ENCODE data around the gene PLCB1.

PLCB1 gene

DNA sequence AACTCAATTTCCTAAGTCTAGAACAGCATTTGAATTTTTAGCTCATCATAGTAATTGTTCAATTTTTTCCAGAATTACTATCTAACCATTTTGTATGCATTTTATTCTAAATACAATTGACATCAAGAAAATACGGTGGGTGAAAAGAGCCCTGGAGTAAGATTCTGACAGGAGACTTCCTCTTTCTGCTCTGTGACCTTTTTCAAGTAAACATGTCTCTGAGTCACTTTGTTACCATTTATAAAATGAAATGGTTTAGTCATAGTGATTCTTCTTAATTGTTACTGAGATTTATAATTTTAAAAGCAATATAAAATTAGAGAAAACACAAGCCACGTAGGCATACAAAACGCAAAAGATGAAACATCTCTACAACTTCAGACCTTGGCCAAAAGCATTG is 80.2 kb downstream of the PLCB1 start:
- DNase-seq (ENCODE audit: low spot score) = no peak

- DNase-seq (ENCODE audit: low spot score) = no peak
These were observed 81.2 kb downstream of the PLCB1 start for GRCh38 chr20:8213270-8213669.

DNA sequence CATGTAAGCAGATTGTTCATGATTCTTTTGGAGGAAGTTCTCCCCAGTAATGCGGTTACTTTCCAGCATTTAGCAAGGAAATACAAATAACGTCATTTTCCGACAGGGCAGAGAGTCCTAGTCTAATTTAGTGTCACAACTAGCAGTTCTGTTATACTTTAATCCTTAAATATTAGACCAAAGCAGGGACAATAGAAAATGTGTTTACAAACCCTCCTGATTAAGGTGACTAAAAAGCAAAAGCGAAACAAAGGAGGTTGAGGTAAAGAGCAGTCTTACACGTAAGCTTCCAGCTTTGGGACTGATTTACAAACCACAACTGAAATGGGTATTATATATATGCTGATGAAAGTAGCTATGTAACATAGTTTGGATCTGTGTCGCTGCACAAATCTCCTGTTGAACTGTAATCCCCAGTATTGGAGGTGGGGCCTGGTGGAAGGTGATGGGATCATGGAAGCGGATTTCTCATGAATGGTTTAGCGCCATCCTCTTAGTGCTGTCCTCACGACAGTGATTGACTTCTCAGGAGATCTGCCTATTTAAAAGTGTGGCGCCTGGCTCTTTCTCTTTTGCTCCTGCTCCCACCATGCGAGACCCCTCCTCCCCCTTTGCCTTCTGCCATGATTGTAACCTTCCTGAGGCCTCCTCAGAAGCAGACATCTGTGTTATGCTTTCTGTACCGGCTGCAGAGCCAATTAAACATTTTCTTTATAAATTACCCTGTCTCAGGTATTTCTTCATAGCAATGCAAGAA is 81.9 kb downstream of the PLCB1 start:
- peak; percentile 14 for DNase-seq (ENCODE audit: low spot score)

- no peak for DNase-seq (ENCODE audit: low spot score)
These were observed 83.3 kb downstream of the PLCB1 start for GRCh38 chr20:8215361-8215781.

GRCh38 chr20:8216375-8217200 is 84.5 kb downstream of the PLCB1 start:
- no peak for DNase-seq (ENCODE audit: low spot score)

DNA sequence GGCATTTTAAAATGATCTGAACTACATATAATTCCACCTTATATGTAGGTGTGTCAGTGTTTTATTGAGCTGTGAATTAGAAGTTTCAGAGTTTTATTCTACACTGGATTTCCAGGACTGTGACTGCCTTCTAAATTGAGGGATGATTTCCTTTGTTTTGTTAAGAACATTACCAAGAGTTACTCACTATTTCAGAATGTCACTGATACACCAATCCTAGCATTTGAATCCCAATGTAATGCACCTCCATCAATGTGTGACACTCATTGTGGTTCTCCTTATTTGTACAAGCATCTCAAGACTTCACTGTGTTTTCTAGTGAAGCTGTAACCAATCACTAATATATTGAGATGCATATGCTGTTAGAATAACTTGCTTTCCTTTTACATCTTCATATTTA is 86.8 kb downstream of the PLCB1 start:
- DNase-seq (ENCODE audit: low spot score) = no peak

DNA sequence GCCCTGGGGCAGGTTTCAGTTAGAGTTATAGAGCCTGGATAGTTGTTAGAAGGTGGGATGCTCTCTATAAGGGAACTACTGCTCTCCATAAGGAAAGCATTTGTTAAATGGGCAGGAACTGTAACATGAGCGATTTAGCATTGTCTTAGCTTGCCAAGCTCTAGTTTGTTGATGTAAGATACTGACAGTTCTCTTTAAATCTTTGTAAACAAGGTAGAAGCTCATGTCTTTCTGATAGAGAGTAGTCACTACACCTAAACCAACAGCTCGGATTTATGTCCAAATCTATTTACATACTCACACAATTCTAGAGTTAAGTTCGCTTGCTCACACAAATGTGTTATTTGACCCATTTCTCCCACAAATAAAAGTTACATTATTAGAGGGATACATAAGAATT is 87.3 kb downstream of the PLCB1 start:
- no peak for DNase-seq (ENCODE audit: low spot score)

DNA sequence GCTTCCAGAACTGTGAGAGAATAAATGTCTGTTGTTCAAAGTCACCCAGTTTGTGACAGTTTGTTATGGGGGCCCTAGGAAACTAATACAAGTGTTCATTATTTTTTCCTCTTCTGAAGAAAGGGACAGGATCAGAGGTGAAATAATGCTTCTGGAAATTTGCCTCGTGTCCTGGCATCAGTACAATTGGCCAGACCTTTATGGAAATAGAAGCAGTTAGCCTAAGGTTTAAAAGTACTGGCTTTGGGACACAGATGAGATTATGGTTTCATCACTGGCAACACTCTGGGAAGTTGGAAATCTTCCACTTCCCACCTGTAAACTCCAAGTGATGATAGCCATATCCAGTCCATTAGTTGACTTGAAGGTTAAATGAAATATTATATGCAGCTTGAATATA is 88.7 kb downstream of the PLCB1 start:
- DNase-seq (ENCODE audit: low spot score) = no peak

DNA sequence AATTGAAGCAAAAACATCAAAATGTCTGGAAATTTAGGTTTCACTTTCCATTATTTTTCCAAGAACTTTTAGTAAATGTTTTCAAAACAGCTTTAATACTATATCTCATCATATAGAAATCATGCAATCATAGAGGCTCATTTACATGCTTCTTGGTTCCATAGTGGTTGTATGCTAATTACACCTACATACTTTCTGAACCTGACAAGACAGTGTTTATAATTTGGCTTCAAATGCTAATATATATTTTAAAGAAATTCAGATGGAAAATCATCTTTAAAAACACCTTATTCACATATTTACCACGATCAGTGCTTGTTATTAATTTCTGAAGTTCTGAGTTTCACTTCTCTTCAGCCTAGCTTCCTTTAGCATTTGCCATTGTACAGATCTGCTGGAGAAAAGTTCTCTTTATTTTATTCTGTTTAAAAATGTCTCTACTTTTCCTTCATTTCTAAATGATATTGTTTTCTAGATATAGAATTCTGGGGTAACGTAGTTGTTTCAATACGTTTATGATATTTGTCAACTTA is 89.9 kb downstream of the PLCB1 start:
- DNase-seq (ENCODE audit: low spot score) = no peak

DNA sequence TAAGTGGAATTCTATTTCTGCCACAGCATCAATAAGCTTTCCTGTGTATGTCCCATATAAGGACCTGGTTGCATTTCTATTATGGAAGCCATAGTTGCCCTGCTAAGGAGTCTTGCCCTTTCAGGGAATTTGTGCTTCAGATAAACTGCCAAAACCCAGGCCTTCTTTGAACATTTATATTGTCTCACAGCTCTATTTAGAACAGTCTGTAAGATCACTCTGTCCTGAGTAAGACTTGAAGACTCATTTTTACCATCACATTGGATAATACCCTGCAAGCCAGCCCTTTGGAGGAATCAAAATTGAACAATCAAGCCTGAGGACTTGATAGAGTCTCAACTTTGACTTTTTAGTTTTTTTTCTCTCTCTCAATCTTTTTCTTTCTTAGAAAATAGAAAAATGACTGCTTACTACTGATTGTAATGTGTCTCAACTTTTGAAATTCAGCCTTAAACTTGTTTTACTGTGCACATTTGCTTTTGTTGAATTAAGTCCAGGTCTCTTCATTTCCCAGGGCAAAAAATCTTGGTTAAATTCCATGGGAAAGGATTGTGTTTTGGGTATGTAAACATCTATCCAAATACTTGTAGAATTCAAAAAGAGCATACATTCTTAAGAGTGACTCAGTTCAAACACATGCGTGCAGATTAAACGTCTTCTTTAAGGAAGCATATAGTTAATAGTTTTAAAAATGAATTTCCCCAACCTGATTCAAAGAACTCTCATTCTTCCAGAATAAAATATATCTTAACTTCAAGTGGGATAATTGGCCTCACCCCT is 91.2 kb downstream of the PLCB1 start:
- DNase-seq (ENCODE audit: low spot score) = no peak

DNA sequence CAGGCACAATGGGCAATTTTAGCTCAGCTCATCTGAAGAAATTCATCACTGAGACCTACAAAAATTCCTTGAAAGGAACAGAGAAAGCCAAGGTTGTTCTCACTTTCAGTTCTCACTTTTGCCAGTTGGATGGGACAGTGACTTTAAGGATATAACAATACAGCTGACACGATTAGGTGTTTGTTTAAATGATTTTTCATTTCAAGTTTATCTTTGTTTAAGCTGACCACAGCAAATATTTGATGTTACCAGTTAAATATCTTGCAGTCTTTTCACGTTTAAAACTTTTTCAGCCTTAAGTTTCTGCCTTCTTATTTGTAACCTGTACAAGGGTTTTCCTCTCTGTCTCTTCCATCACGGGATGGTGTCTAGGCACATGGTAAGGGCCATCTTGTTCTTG is 93.6 kb downstream of the PLCB1 start:
- no peak for DNase-seq (ENCODE audit: low spot score)

- DNase-seq (ENCODE audit: low spot score) = no peak
These were observed 94.0 kb downstream of the PLCB1 start for GRCh38 chr20:8226106-8226505.

DNA sequence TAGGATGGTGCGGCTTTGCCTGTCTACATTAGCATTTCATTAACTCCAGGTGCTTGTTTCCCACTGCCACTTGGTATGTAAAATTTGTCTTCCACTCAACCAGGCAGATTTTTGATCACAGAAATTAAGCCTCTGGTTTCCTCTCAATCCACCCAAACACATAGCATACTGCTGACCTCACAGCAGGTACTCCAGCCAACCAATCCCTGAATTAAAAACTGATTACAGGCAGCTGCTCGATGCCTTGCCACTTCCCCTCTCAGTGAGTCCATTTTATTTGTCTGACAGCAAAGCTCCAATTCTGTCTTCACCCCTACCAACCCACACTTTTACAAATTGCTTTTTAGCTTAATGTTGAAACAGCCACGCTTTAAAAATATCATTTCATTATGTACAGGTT is 95.2 kb downstream of the PLCB1 start:
- DNase-seq (ENCODE audit: low spot score) = no peak

- DNase-seq (ENCODE audit: low spot score) = no peak
These were observed 96.2 kb downstream of the PLCB1 start for GRCh38 chr20:8228315-8228714.

DNA sequence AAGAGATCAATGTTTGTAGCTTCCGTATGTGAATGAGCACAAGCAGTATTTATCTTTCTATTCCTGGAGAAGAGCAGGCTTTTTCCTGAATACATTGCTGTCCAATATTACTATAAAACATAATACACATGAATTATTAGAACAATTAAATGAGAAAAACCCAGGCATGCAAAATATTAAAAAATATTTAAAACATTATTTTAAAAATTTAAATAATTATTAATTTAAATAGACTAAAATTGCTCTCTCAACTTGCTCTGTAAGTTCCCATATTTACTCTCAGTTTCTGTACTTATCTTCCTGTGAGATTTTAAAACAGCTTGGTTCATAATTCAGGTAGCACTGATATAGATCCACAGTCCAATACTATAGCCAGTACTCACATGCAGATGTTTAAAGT is 97.0 kb downstream of the PLCB1 start:
- DNase-seq (ENCODE audit: low spot score) = no peak

GRCh38 chr20:8231038-8231437 is 99.0 kb downstream of the PLCB1 start:
- no peak for DNase-seq (ENCODE audit: low spot score)

DNA sequence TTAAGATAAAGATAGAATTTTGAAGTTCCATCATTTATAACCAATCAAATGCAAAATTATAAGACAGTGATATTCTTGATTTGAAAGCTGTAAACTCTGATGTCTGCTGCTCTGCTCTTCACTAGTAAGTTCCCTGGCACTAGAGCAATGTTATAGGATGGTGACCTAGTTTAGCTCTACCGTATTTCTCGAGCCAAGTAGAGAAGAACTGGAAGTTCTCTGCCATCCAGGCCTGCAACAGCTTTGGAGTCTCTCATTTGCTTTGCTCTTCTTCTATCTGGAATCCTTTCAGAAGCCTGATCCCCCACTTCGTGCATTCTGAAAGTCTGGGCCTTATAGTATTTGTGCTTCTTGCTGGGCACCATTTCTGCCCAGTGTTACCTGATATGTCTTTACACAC is 100.3 kb downstream of the PLCB1 start:
- DNase-seq (ENCODE audit: low spot score) = no peak

DNA sequence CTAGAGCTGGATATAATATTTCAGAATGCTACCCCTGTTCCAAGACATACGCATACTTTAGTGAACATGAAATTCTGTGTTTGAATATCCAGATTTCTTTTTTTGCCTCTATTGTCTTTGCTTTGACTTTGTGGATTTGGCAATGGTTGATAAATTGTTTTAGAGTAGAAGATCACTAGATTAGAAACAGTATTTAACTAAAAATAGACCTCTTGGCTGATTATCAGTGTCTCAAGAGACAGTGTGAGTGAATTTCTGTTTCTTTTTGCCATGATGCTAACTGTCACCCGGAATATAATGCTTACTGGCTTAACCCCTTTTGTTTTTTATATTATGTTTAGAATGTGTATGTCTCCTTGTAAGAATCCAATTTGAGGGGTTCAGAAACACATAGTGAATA is 102.5 kb downstream of the PLCB1 start:
- DNase-seq (ENCODE audit: low spot score) = no peak

DNA sequence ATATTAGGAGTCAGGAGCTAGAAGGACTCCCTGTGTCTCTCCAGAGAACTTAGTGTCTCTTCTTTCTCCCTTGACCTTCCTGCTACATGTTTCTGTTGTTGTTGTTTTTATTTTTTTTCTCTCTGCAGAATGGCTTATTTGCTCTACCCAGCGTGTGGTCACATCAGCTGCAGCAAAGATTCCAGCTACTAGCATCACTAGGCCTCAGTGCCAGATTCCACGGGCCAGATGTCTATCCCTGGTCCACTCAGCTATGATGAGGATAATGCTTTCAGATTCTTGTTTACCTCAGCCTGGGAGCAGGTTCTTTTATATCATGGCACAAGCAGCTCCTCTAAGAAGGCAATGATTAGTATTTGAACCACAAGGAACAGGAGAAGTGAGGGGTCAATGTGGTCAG is 110.0 kb downstream of the PLCB1 start:
- DNase-seq (ENCODE audit: low spot score) = no peak

DNA sequence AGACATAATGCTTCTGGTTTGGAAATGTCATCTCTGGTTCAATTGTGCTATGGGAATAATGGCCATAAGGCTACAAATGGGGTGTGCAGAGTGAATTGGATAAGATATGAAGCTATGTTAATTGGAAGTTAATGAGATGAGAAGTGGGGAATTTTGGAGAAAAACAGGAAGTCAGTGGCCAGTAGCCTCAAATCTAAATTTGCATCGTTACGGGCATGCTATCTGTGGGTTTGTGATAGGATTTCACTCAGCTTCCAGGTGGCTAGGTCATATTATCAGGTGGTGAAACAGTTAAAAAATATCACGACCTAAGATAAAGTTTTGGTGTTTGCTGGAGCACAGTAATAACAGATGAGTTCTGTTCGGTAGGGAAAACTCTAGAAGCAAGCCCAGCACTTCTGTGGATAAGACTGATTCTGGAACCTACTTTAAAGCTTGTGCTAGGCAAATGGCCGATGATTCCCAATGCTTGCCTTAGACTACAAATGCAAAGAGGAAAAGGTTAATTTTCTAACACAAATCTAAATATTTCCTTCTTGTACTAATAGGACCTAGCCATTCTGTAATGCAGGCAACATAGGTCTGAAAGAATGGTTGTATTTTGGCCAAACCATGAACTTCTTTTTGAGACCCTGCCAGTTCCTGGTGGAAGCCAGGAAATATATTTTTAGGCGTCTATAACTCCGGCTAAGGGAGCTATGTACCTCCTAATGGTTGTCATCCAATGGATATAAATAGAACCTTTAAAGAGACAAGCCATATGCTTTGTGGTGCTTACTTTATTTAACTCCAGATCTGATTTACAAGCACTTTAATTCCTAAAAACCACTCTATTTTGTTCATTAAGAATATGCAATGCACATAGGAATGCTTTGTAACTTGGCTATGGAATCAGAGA is 111.0 kb downstream of the PLCB1 start:
- DNase-seq (ENCODE audit: low spot score) = no peak

GRCh38 chr20:8244637-8245036 is 112.6 kb downstream of the PLCB1 start:
- no peak for DNase-seq (ENCODE audit: low spot score)

All from CD4-positive, alpha-beta T cell treated with Interleukin-15 for 4 hours (primary cell).